K562 (cell line): Measurements from ENCODE around the gene BIRC6. TPM values are rescaled to one million over a fixed set of nuclear protein-coding genes. Genes with fewer than 3 reads are reported as not detected.

Experiments
- ATAC-seq: fragments of 200-7000 bp; cut with Tn5 transposase; 3 replicates; pipeline ENCODE4 v1.9.1; 2020; ENCODE audit warnings: moderate library complexity
- BruUV-seq: library from RNA; stranded (reverse); fragments of 400-500 nt; replicated peaks from 2 replicates; lab custom pipeline; 2021; lab: Mats Ljungman, UMichigan
- CTCF ChIA-PET: fragments of 300-600 bp; formaldehyde crosslinking; extraction: SDS; loops from one replicate; lab custom pipeline; 2021; ENCODE audit warnings: low intra/inter-chr PET ratio; lab: Yijun Ruan, JAX
- POLR2A ChIA-PET: fragments of 300-600, 350-650 bp; sonication (Branson Sonifier 250); formaldehyde crosslinking; extraction: SDS; loops from one replicate; lab custom pipeline; 2021; ENCODE audit warnings: antibody characterized with exemption, inconsistent platforms; lab: Yijun Ruan, JAX
- DNase-seq, 4 experiments: peaks; one replicate each; pipeline versions ENCODE4 v3.0.0 to v3.0.0-alpha.2; 2011 to 2018; ENCODE audit warnings: low spot score in 3 of 4, mixed read lengths in 3 of 4; ENCODE audit errors: extremely low read depth in 1 of 4
- FAIRE-seq: peaks from 2 replicates; lab custom pipeline; 2011; peaks lifted over from hg19 to GRCh38; lab: Jason Lieb, UNC
- H2AFZ ChIP-seq: 2 replicates; pipeline ENCODE4 v1.6.0; 2011; ENCODE audit warnings: low read depth, low read length, control low read depth, inconsistent platforms
- H3K27ac ChIP-seq: fragments of 200-600 bp; 3 replicates; pipeline ENCODE4 v1.8.0; 2011; ENCODE audit warnings: low read depth, mild to moderate bottlenecking, control low read depth, inconsistent platforms, low read length, moderate library complexity, mixed read lengths; ENCODE audit errors: extremely low read depth
- H3K27me3 ChIP-seq, 2 experiments: fragments of 300-600 bp in 1 of 2; 2 replicates in 1 of 2; 3 replicates in 1 of 2; pipeline versions ENCODE4 v1.6.0 to v1.8.0; 2011; ENCODE audit warnings: inconsistent platforms in 2 of 2, low read length in 2 of 2, mild to moderate bottlenecking in 1 of 2, mixed read lengths in 1 of 2, moderate library complexity in 1 of 2; ENCODE audit not compliant: control insufficient read depth in 2 of 2, insufficient read depth in 2 of 2
- H3K36me3 ChIP-seq: fragments of 300-600 bp; 3 replicates; pipeline ENCODE4 v1.8.0; 2011; ENCODE audit warnings: mild to moderate bottlenecking, low read length, inconsistent platforms; ENCODE audit not compliant: control insufficient read depth, insufficient read depth
- H3K4me1 ChIP-seq, 2 experiments: fragments of 200-600 bp in 1 of 2; replicated peaks in 1 of 2; 2 replicates in 1 of 2; 3 replicates in 1 of 2; pipeline versions ENCODE4 v1.5.1 to v1.8.0; 2011; ENCODE audit warnings: inconsistent platforms in 2 of 2, low read length in 2 of 2, mild to moderate bottlenecking in 1 of 2, mixed read lengths in 1 of 2, moderate library complexity in 1 of 2; ENCODE audit not compliant: control insufficient read depth in 2 of 2, insufficient read depth in 2 of 2
- H3K4me2 ChIP-seq: 2 replicates; pipeline ENCODE4 v1.6.1; 2011; ENCODE audit warnings: low read length, control low read depth, inconsistent platforms, mixed read lengths; ENCODE audit not compliant: insufficient read depth
- H3K4me3 ChIP-seq: fragments of 200-600 bp; sonication (generic), shearing (Covaris generic); 2 replicates; pipeline ENCODE4 v1.5.1; 2016; ENCODE audit warnings: control low read depth, inconsistent platforms
- H3K79me2 ChIP-seq: fragments of 200-600 bp; 3 replicates; pipeline ENCODE4 v1.8.0; 2011; ENCODE audit warnings: low read length, inconsistent platforms; ENCODE audit not compliant: control insufficient read depth, insufficient read depth
- H3K9ac ChIP-seq, 2 experiments: 2 replicates each; pipeline versions ENCODE4 v1.6.0 to v1.6.1; 2011; ENCODE audit warnings: low read depth in 2 of 2, low read length in 2 of 2, control low read depth in 1 of 2, inconsistent platforms in 1 of 2, mild to moderate bottlenecking in 1 of 2, mixed read lengths in 1 of 2; ENCODE audit not compliant: insufficient read depth in 1 of 2
- H3K9me1 ChIP-seq: one replicate; pipeline ENCODE4 v1.6.0; 2011; ENCODE audit warnings: inconsistent platforms, mild to moderate bottlenecking, low read length, moderate library complexity; ENCODE audit not compliant: control insufficient read depth, insufficient read depth
- H3K9me3 ChIP-seq: replicated peaks from 2 replicates; pipeline ENCODE4 v1.5.1; 2011; ENCODE audit warnings: low read depth, low read length, inconsistent platforms; ENCODE audit not compliant: control insufficient read depth, insufficient read depth
- H4K20me1 ChIP-seq: replicated peaks from 2 replicates; pipeline ENCODE4 v1.6.1; 2011; ENCODE audit warnings: low read length, inconsistent platforms, mixed read lengths; ENCODE audit not compliant: control insufficient read depth, insufficient read depth
- BCOR ChIP-seq: fragments of 450-650 bp; IDR thresholded peaks from 2 replicates; pipeline ENCODE4 v1.6.1; 2016
- CTCF ChIP-seq, 3 experiments: IDR thresholded peaks in 2 of 3; conservative IDR thresholded peaks in 1 of 3; 2 replicates each; pipeline ENCODE4 v1.5.1; 2011 to 2012; ENCODE audit warnings: low read length in 3 of 3, mild to moderate bottlenecking in 3 of 3, control low read depth in 2 of 3, improper control_type of control experiment in 1 of 3, inconsistent platforms in 1 of 3, low read depth in 1 of 3, mixed read lengths in 1 of 3, moderate library complexity in 1 of 3; ENCODE audit not compliant: insufficient read depth in 2 of 3
- ELK3 ChIP-seq: fragments of 450-650 bp; formaldehyde crosslinking; IDR thresholded peaks from 2 replicates; pipeline ENCODE4 v1.4.0; 2020; ENCODE audit warnings: mild to moderate bottlenecking
- GTF2F1 ChIP-seq: IDR thresholded peaks from 2 replicates; pipeline ENCODE4 v1.6.1; 2011; ENCODE audit warnings: low read depth, low read length, improper control_type of control experiment
- NCOA6 ChIP-seq: fragments of 450-650 bp; IDR thresholded peaks from 2 replicates; pipeline ENCODE4 v1.6.1; 2017; ENCODE audit warnings: mild to moderate bottlenecking
- RB1 ChIP-seq: fragments of 450-650 bp; IDR thresholded peaks from 2 replicates; pipeline ENCODE4 v1.6.1; 2017; ENCODE audit warnings: low read depth, mild to moderate bottlenecking
- RNF219 ChIP-seq: fragments of 250-450 bp; sonication (Bioruptor Pico); IDR thresholded peaks from 2 replicates; pipeline ENCODE4 v1.5.0; 2022; ENCODE audit warnings: mild to moderate bottlenecking
- SIX5 ChIP-seq, 2 experiments: IDR thresholded peaks; 2 replicates each; pipeline ENCODE4 v1.6.1; 2011; ENCODE audit warnings: low read length in 2 of 2, borderline replicate concordance in 1 of 2, low read depth in 1 of 2, mild to moderate bottlenecking in 1 of 2, moderate library complexity in 1 of 2; ENCODE audit not compliant: insufficient read depth in 1 of 2
- SRSF7 ChIP-seq: fragments of 200-400 bp; formaldehyde crosslinking; optimal IDR thresholded peaks from 2 replicates; pipeline ENCODE3; 2017; ENCODE audit warnings: mild to moderate bottlenecking, low read depth, low read length
- YY1 ChIP-seq, 3 experiments: IDR thresholded peaks; 2 replicates each; pipeline ENCODE4 v1.6.1; 2011; ENCODE audit warnings: low read length in 2 of 3, mild to moderate bottlenecking in 2 of 3, moderate library complexity in 2 of 3, borderline replicate concordance in 1 of 3, control low read depth in 1 of 3, low read depth in 1 of 3; ENCODE audit not compliant: insufficient read depth in 3 of 3, insufficient replicate concordance in 2 of 3, control insufficient read depth in 1 of 3, insufficient read length in 1 of 3; ENCODE audit errors: extremely low read depth in 1 of 3
- ZHX1 ChIP-seq: fragments of 150-350 bp; conservative IDR thresholded peaks from 2 replicates; pipeline ENCODE4 v1.6.1; 2014; ENCODE audit warnings: low read length
- ZNF175 ChIP-seq: fragments of 200-800 bp; sonication (Bioruptor generic); IDR thresholded peaks from 2 replicates; pipeline ENCODE4 v1.6.1; 2016; ENCODE audit warnings: low read depth, mild to moderate bottlenecking, missing genetic modification characterization, missing compliant biosample characterization
- WGBS: fragments of 100-300 bp; shearing (Covaris generic); methylation state at CpG from one replicate; pipeline ENCODE4 v1.1.6; 2016; ENCODE audit warnings: low coverage, mixed read lengths; ENCODE audit not compliant: insufficient coverage; ENCODE audit errors: missing lambda C conversion rate; 5-methylcytosine and 5-hydroxymethylcytosine counted together
- in situ Hi-C: fragments of 300-500 bp; cut with MboI; formaldehyde crosslinking; loops from 4 replicates; pipeline ENCODE4 v1.15.0; 2018; ENCODE audit warnings: inconsistent platforms, mixed read lengths
- intact Hi-C: fragments of 100-400 bp; cut with micrococcal nuclease; formaldehyde crosslinking; loops from 2 replicates; pipeline ENCODE4 v1.14.2; 2022
- polyA plus RNA-seq, 8 experiments: library from polyadenylated mRNA; depleted of rRNA in 4 of 8; stranded (reverse) in 5 of 8; unstranded in 3 of 8; fragments of >200 nt; fragmentation: Nextera tagmentation in 2 of 8; fragmentation: Illumina TruSeq in 1 of 8; extraction: Ambion mirVana in 2 of 8; extraction: Trizol in 1 of 8; gene quantifications; 2 replicates each; pipeline versions ENCODE4 v1.2.1 to v1.2.3, GENCODE V29; 2011 to 2014; ENCODE audit warnings: inconsistent platforms in 1 of 8, missing spikeins in 1 of 8
- total RNA-seq, 7 experiments: library from RNA; depleted of rRNA in 6 of 7; stranded (reverse); fragments of >200 nt in 6 of 7; fragmentation: Illumina TruSeq in 2 of 7; extraction: Trizol in 2 of 7; gene quantifications; 2 replicates each; pipeline versions ENCODE4 v1.2.1 to v1.2.3, GENCODE V29; 2011 to 2021; ENCODE audit warnings: low replicate concordance in 1 of 7

Gene BIRC6
- total and polyA plus RNA-seq, 9 of the 15 experiments (the other 6 are each of a cell fraction or from before 2014, with no cell fraction given) = 18.8 to 110 (median 49.8) TPM

- TF ChIP-seq ZHX1 = no peak
- no peak for TF ChIP-seq BCOR
- no peak for TF ChIP-seq RNF219 (CRISPR knock-in tag)
- no peak for TF ChIP-seq ELK3 (CRISPR knock-in tag)
- TF ChIP-seq, all 486 proteins: peak for 0
Observed at GRCh38 chr2:32463110-32463509, 106.3 kb downstream of the BIRC6 start (continued).

- ChIA-PET CTCF (no interaction called here), POLR2A (no interaction called here)
- H3K36me3 ChIP-seq = peaks cover 63% of the 10 kb centered on the region
- TF ChIP-seq GTF2F1 (no peak), CTCF (IDR thresholded peaks at IDR 0.05 in 2 of 3, conservative IDR thresholded peaks at IDR 0.05 in 1 of 3; ENCODE audit: insufficient read depth in 2 of 3, low read depth in 1 of 3, low read length in 3 of 3) (no peak), NCOA6 (no peak), SRSF7 (no peak), SIX5 (IDR thresholded peaks at IDR 0.05; ENCODE audit: borderline replicate concordance in 1 of 2, insufficient read depth in 1 of 2, low read depth in 1 of 2, low read length in 2 of 2) (no peak), RB1 (no peak), YY1 (IDR thresholded peaks at IDR 0.05; ENCODE audit: borderline replicate concordance in 1 of 3, control insufficient read depth in 1 of 3, extremely low read depth in 1 of 3, insufficient read depth in 3 of 3, insufficient read length in 1 of 3, insufficient replicate concordance in 2 of 3, low read depth in 1 of 3, low read length in 2 of 3) (no peak), ZNF175 (CRISPR knock-in tag) (no peak)
Observed at GRCh38 chr2:32464431-32464830, 107.6 kb downstream of the BIRC6 start.

More at GRCh38 chr2:32464431-32464830, 107.6 kb downstream of the BIRC6 start:
- no peak for ATAC-seq
- no peak for DNase-seq
- Histone ChIP-seq H3K9me3 (no peaks in the 10 kb centered on the region), H4K20me1 (no peaks in the 10 kb centered on the region), H3K27me3 (no peaks in the 10 kb centered on the region), H3K79me2 (peaks cover 7% of the 10 kb centered on the region; the same call in 2 of the 3 replicates), H3K4me1 (no peaks in the 10 kb centered on the region), H3K4me3 (no peak overlapping the region), H3K4me2 (no peak overlapping the region), H3K27ac (no peak overlapping the region), H3K9ac (no peak overlapping the region), H2AFZ (no peak overlapping the region), H3K9me1 (no peaks in the 10 kb centered on the region)
- in situ Hi-C loops (no loop called here), intact Hi-C loops (no loop called here)
- no peak for FAIRE-seq
- no TSS peak for BruUV-seq
- WGBS = 100% methylated on average over 2 of the region's 2 CpGs
